HG03575 (cell line): ENCODE results near the gene LMF1.
"Not testable (repeated sequence)": the region's sequence is repeated elsewhere in the genome, so short reads cannot be mapped to it uniquely, and the experiment has no call there.

Experiments used
- ATAC-seq: cut with Tn5 transposase; IDR thresholded peaks from one replicate; pipeline ENCODE4 v1.9.1; 2021; ENCODE audit not compliant: unreplicated experiment, insufficient number of reproducible peaks, low FRiP score; ENCODE audit errors: extremely low read depth

LMF1 gene

DNA sequence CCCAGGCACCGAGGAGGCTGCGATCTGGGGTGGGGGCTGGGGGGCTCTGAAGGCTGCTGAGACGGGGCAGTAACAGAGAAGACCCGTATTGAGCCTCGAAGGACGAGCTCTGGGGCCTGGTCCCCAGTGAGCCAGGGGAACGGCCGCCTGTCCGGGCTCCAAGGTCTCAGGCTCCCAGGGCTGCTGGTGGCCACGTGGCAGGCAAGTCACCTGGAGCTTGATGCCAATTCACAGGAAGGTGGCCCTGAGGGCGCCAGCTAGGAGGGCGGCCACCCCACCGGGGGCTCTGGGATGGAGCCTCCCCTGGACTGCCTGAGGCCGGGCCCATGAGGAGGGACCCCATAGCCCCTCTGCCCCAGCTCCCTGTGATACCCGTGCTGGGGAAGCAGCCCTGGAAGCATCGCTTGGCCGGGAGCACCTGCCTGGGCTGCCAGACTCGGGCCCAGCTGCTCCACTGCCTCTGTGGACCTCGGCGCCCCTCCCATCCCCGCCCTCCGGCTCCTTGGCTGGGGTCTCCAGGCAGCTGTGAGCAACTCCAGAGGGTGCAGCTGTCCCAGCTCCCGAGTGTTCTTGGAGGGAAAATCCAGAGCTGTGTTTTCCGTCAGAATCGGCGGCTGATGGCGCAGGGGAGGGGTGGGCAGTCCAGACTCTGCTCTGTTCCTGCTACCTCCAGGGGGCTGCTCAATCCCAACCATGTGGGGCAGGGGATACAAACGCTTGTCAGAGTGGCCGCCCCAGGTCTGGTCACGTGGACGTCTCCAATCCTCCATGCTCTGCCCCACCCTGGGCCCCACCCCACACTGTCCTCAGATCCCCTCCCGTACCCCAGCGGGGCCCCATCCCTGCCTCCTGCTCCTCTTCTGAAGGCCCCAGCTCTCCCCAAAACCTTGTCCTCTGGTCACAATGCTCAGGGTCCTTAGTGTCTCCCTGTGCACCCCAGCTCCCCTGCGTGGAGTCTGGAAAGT lies 103.1 kb downstream of the LMF1 start:
- ATAC-seq, result no peak

GRCh38 chr16:866252-866896 lies 104.4 kb downstream of the LMF1 start:
- ATAC-seq, result no peak

- no peak for ATAC-seq
Measured at GRCh38 chr16:865026-865425, 105.8 kb downstream of the LMF1 start.

- no peak for ATAC-seq
Measured at GRCh38 chr16:861446-861845, 109.3 kb downstream of the LMF1 start.

GRCh38 chr16:860891-861290 lies 109.9 kb downstream of the LMF1 start:
- ATAC-seq, result no peak

DNA sequence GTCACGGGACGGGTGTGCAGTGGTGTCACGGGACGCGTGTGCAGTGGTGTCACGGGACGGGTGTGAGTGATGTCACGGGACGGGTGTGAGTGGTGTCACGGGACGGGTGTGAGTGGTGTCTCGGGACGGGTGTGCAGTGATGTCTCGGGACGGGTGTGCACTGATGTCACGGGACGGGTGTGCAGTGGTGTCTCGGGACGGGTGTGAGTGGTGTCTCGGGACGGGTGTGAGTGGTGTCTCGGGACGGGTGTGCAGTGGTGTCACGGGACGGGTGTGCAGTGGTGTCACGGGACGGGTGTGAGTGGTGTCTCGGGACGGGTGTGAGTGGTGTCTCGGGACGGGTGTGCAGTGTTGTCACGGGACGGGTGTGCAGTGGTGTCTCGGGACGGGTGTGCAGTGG lies 111.8 kb downstream of the LMF1 start:
- ATAC-seq, result not testable (repeated sequence)

DNA sequence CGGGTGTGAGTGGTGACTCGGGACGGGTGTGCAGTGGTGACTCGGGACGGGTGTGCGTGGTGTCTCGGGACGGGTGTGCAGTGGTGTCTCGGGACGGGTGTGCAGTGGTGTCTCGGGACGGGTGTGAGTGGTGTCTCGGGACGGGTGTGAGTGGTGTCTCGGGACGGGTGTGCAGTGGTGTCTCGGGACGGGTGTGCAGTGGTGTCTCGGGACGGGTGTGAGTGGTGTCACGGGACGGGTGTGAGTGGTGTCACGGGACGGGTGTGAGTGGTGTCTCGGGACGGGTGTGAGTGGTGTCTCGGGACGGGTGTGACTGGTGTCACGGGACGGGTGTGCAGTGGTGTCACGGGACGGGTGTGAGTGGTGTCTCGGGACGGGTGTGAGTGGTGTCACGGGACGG lies 112.3 kb downstream of the LMF1 start:
- ATAC-seq, result not testable (repeated sequence)

DNA sequence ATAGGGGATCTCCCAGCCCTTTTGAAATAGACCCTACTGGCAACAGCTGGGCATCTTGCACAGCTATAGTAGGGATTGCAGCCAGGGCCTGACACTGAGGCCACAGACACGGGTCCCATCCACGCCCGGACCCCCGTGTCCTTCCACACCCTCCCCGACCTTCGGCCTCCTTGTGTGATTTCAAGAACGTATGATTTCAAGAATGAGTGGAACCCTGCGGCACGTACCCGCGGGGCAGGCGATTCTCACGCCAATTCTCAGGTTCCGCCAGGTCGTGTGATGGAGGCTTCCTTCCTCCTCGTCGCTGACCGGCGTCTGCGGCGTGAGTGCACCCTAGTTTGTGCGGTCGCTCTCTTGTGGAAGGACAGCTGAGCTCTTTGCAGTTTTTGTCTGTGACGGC lies 114.0 kb downstream of the LMF1 start:
- ATAC-seq, result no peak

- no peak for ATAC-seq
Measured at GRCh38 chr16:856101-856500, 114.7 kb downstream of the LMF1 start.

DNA sequence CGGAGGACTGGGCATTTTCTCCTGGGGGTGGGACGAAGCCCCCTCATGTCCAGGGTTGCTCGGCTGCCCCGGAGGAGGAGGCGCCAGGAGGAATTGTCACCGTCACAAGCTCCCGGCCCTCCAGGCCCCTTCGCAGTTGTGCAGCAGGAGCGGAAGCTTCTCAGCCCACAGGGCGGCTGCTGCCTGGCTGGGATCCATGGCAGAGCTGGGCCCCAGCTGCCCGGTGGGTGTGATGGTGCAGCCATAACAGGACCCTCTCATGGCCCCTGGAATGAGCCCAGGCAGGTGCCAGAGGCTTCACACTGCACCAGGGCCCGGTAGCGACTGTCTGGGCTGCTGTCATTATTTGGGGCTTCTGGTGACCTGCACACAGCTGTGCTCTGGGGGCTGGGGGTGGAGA lies 115.3 kb downstream of the LMF1 start:
- ATAC-seq, result no peak

DNA sequence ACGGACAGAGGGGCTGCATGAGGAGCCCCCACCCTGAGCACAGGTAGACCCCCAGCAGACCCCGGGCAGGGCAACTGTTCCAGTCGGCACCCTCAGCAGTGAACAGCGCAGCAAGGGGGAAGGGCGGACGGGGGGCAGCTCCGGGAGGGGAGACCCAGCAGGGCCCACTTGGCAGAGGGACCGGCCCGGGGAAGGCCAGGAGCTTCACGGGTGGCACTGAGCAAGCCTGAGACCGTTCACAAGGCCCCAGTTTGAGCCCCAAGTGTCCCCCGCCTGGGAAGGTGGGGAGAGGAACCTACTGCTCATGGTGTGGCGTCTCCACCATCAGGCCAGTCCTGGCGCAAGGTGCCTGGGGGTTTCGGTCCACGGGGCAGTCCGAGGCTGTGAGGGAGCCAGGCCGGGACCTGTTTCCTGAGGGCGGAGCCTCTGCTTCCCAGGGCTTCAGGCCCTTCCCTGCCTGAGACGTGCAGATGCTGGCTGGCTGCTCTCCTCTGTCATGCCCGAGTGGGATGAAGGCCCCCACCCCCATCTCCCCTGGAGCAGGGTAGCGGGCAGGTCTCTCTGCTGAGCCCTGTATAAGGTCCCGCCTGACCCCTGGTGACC lies 115.9 kb downstream of the LMF1 start:
- ATAC-seq, result no peak

- ATAC-seq, result no peak
Measured at GRCh38 chr16:853981-854807, 116.6 kb downstream of the LMF1 start.

DNA sequence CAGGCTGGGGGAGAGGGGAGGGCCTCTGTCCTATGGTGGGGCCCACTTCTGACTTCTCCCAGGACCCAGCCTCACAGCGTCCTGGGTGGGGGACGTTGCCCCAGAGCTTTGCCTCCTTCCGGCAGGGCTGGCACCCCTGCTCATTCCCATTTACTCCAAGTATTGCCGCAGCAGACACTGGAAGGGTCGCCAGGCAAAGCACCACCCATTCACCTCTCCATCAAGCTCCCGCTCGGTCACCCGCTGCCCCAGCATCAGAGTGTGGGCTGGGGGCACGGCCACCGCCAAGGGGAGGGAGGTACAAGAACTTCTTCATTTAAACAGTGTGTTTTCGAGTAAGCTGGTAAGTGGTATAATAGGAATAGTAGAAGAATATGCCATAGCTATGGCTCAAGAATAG lies 117.5 kb downstream of the LMF1 start:
- no peak for ATAC-seq

DNA sequence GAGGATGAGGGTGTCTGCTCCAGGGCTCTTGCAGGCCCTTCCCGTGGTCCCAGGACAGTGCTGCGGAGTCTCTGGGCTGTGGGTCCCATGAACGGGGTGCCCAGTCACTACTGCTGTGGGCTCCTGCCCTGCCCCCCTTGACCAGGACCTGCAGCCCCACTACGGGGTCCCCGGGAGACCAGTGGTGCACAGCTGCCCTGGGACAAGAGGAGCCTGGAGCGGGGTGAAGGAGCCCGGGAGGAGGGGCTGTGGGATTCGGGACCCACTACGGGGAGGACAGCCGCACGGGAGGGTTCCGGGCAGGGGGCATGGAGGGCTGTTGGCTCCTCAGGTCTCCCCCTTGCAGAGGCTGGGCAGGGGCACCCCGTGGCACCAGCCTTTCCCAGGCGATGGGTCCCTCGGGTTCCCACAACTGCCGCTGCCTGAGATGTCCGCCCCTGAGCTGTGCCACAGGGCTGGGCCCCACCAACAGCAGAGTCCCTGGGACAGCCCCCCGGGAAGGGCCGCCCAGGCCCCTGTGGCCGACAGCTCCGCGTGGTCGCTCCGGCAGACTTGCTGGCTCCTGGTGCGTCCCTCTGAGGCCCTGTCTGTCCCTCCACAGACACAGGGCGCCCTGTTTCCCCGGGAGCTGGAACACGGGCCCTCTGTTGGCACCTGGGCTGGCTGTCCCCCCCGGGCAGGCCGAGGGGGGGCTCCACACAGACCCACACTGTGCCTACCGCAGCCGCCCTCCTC lies 118.2 kb downstream of the LMF1 start:
- ATAC-seq, result no peak

DNA sequence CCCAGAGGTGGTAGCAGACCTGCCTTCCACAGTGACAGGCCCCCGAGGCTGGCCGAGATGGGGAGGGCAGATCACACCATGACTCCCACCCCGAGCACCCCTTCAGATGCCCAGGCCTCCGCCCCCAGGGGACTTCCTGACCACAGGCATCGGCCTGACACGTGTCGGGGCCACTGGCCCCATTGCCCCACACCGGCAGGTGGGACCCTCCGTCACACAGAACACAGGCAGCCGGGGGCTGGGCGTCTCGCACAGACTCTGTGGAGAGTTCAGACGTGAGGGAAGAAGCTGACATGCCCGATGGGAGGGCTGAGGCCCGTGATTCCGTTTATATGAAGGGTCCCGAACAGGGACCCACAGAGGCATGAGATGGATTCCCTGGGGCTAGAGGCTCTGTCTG lies 118.9 kb downstream of the LMF1 start:
- no peak for ATAC-seq

DNA sequence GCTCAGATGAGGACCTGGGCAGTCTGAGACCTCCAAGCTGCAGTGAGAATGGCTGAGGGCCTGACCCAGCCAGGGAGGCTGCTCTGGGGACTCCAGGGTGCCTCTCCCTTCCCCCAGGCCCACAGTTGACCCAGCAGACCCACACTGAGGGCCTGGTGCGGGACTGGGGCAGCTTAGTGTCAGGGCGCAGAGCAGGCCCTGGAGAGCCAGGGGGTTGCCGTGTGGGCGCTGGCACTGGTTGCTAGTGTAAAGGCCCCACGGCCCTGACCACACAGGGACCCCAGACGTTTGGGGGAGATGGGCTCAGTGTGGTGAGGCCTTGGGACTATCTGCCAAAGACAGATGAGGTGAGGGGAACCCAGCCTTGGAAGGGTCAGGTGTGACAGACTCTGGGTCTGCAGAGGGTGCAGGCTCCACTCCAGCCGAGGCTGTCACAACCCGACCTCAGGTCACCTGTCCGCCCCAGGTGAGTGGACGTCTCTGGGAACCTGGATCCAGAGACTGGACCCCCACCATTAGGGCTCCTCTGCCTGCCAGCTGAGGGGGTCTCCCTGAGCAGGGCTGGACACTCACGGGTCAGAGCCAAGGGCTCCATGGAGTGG lies 119.5 kb downstream of the LMF1 start:
- no peak for ATAC-seq

- ATAC-seq, result no peak
Measured at GRCh38 chr16:850668-851067, 120.1 kb downstream of the LMF1 start.
